Measurements from ENCODE around the gene BNC1. TPM values are rescaled to one million over a fixed set of nuclear protein-coding genes. Genes with fewer than 3 reads are reported as not detected.

BNC1 gene
- total RNA-seq: under 1 TPM in 3 of 4 donors, not detected in 1; 0.11 to 0.83 (median 0.19) TPM

DNA sequence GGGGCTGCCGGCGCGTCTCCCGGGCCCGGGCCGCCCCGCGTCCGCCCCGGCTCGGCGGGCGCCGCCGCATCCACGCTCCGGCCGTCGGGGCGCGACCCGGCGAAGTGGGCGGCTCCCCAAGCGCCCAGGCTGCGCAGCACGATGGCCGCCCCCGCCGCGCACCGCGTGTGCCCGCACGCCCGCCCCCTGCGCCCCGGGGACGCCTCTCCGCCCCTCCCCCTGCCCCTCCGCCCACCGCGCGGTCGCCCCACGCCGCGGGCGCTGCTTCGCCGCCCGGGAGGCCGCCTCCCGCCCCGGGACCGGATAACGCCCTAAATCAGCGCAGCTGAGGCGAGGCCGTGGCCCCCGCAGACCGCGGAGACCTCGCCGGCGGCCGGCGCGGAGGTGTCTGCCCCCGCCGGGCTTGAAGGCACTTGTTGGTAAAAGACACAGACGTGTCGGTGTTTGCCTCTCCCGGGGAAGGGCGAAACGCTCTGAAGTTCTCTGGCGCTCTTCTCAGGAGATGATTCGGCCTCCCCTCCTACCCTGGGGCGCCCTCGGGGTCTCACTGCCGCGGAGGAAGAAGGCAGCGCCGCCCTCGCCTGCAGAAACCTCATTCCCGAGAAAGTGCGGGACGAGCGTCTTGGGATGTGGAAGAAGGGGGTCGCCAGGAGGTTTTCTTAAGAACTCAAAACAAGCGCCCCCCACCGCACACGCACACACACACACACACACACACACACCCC, at the start of gene BNC1:
TSS of gene BNC1 (minus strand) at position 106 of the 725 bp plus-strand sequence. CDS start at position 70, 36 bp downstream.
- peak; percentile 26 for DNase-seq (ENCODE audit: extremely low spot score)

GRCh38 chr15:83327041-83327440, 42.6 kb upstream of the BNC1 start:
- WGBS: 68% methylated on average over 4 of the region's 4 CpGs
- intact Hi-C loops (cut with DNase I): no loop called here
- no peak for DNase-seq (ENCODE audit: extremely low spot score)
- Histone ChIP-seq H3K27me3 (peaks cover 0 to 7% (median 0%) of the 10 kb centered on the region in 4 donors), H3K9me3 (no peaks in the 10 kb centered on the region), H3K4me1 (no peaks in the 10 kb centered on the region), H3K27ac (replicated peaks in 1 of 4) (no peak overlapping the region), H3K36me3 (no peaks in the 10 kb centered on the region), H3K4me3 (no peak overlapping the region)
- TF ChIP-seq POLR2A (IDR thresholded peaks at IDR 0.05; ENCODE audit: low read depth) (no peak), POLR2AphosphoS5 (IDR thresholded peaks at IDR 0.05) (no peak), EP300 (IDR thresholded peaks at IDR 0.05) (no peak), CTCF (IDR thresholded peaks at IDR 0.05) (no peak)

More for the DNA sequence above, at the start of gene BNC1:
- Histone ChIP-seq H3K4me1 (peaks cover 12 to 23% (median 18%) of the 10 kb centered on the region in 4 donors), H3K9me3 (no peaks in the 10 kb centered on the region), H3K36me3 (no peaks in the 10 kb centered on the region), H3K27me3 (peaks cover 4 to 75% (median 33%) of the 10 kb centered on the region in 4 donors), H3K27ac (replicated peaks in 1 of 4) (no peak within 1 kb of the TSS), H3K4me3 (peak within 1 kb of the TSS; percentile 45 to 63 (median 49))
- TF ChIP-seq POLR2A (IDR thresholded peaks at IDR 0.05; ENCODE audit: low read depth): no peak
- no peak for TF ChIP-seq EP300 (IDR thresholded peaks at IDR 0.05)
- TF ChIP-seq CTCF (IDR thresholded peaks at IDR 0.05): no peak
- no peak for TF ChIP-seq POLR2AphosphoS5 (IDR thresholded peaks at IDR 0.05)
- 12% methylated on average over 15 of the region's 93 CpGs for WGBS
- intact Hi-C loops (cut with DNase I): no loop called here

- no peaks in the 10 kb centered on the region for H3K9me3 ChIP-seq
- 60% methylated on average over 2 of the region's 2 CpGs for WGBS
- H3K4me3 ChIP-seq: no peak overlapping the region
- intact Hi-C loops (cut with DNase I): no loop called here
- H3K27me3 ChIP-seq: peaks cover 0 to 7% (median 0%) of the 10 kb centered on the region in 4 donors
- TF ChIP-seq POLR2A (IDR thresholded peaks at IDR 0.05; ENCODE audit: low read depth): no peak
- TF ChIP-seq EP300 (IDR thresholded peaks at IDR 0.05): no peak
- TF ChIP-seq CTCF (IDR thresholded peaks at IDR 0.05): no peak
- TF ChIP-seq POLR2AphosphoS5 (IDR thresholded peaks at IDR 0.05): no peak
- no peaks in the 10 kb centered on the region for H3K4me1 ChIP-seq
- no peak overlapping the region for H3K27ac ChIP-seq (replicated peaks in 1 of 4)
- DNase-seq (ENCODE audit: extremely low spot score): no peak
- no peaks in the 10 kb centered on the region for H3K36me3 ChIP-seq
Observed at GRCh38 chr15:83324799-83325198, 40.3 kb upstream of the BNC1 start.

- no peak overlapping the region for H3K27ac ChIP-seq (replicated peaks in 1 of 4)
- no peaks in the 10 kb centered on the region for H3K4me1 ChIP-seq
- H3K27me3 ChIP-seq: peaks cover 0 to 15% (median 0%) of the 10 kb centered on the region in 4 donors
- no peak overlapping the region for H3K4me3 ChIP-seq
- no peak for TF ChIP-seq POLR2A (IDR thresholded peaks at IDR 0.05; ENCODE audit: low read depth)
- no peak for TF ChIP-seq EP300 (IDR thresholded peaks at IDR 0.05)
- no peak for TF ChIP-seq CTCF (IDR thresholded peaks at IDR 0.05)
- no peak for TF ChIP-seq POLR2AphosphoS5 (IDR thresholded peaks at IDR 0.05)
- WGBS: no CpG with 5 or more reads among the region's 9 CpGs
- no peaks in the 10 kb centered on the region for H3K9me3 ChIP-seq
- H3K36me3 ChIP-seq: no peaks in the 10 kb centered on the region
- peak; percentile 80 for DNase-seq (ENCODE audit: extremely low spot score)
- intact Hi-C loops (cut with DNase I): no loop called here
Observed at GRCh38 chr15:83323296-83323711, 38.8 kb upstream of the BNC1 start.

Measured in esophagus muscularis mucosa (tissue), 4 donors.